SU-DHL-6 (cell line): ENCODE data around the gene UBE2E2.

Experiments used
- H2AFZ ChIP-seq: fragments of 200-600 bp; sonication (generic); 2 replicates; pipeline ENCODE4 v1.6.1; 2014; ENCODE audit warnings: low read depth, mild to moderate bottlenecking, moderate library complexity, mixed read lengths, antibody characterized with exemption, low read length; ENCODE audit not compliant: severe bottlenecking
- H3F3A ChIP-seq: fragments of 200-600 bp; shearing (Covaris generic); 2 replicates; pipeline ENCODE4 v1.6.0; 2016; ENCODE audit warnings: antibody characterized with exemption, mild to moderate bottlenecking; ENCODE audit not compliant: insufficient read depth
- H3K27ac ChIP-seq: fragments of 200-600 bp; sonication (generic); 2 replicates; pipeline ENCODE4 v1.5.1; 2016; ENCODE audit warnings: low read depth, mild to moderate bottlenecking, low read length, moderate library complexity, mixed read lengths
- H3K27me3 ChIP-seq: fragments of 200-600 bp; sonication (generic), shearing (Covaris generic); 2 replicates; pipeline ENCODE4 v1.6.0; 2014; ENCODE audit warnings: mild to moderate bottlenecking, low read length
- H3K36me3 ChIP-seq: fragments of 200-600 bp; sonication (generic); 2 replicates; pipeline ENCODE4 v1.6.1; 2014; ENCODE audit warnings: mild to moderate bottlenecking, low read length, mixed read lengths
- H3K4me2 ChIP-seq: fragments of 300-600, 200-600 bp; shearing (Covaris generic), sonication (generic); 2 replicates; pipeline ENCODE4 v1.6.0; 2014; ENCODE audit warnings: low read length, low read depth, mild to moderate bottlenecking; ENCODE audit not compliant: poor library complexity, severe bottlenecking
- H3K4me3 ChIP-seq: fragments of 200-600 bp; sonication (generic); 2 replicates; pipeline ENCODE4 v1.5.1; 2014; ENCODE audit warnings: antibody characterized with exemption, low read length, mild to moderate bottlenecking, mixed read lengths; ENCODE audit not compliant: insufficient read depth, poor library complexity, severe bottlenecking
- H3K79me2 ChIP-seq: fragments of 200-600 bp; sonication (generic); 2 replicates; pipeline ENCODE4 v1.6.1; 2014; ENCODE audit warnings: mild to moderate bottlenecking, low read length, moderate library complexity; ENCODE audit not compliant: insufficient read depth
- H3K9ac ChIP-seq: fragments of 200-600 bp; sonication (generic); 2 replicates; pipeline ENCODE4 v1.7.0; 2014; ENCODE audit warnings: mild to moderate bottlenecking, low read length
- H3K9me2 ChIP-seq: fragments of 200-600 bp; sonication (generic); replicated peaks from 2 replicates; pipeline ENCODE4 v1.6.1; 2014; ENCODE audit warnings: low read length; ENCODE audit not compliant: insufficient read depth
- H3K9me3 ChIP-seq: fragments of 200-600 bp; sonication (generic); 2 replicates; pipeline ENCODE4 v1.6.1; 2014; ENCODE audit warnings: low read length, mixed read lengths; ENCODE audit not compliant: insufficient read depth
- H4K20me1 ChIP-seq: fragments of 200-600 bp; sonication (generic); 2 replicates; pipeline ENCODE4 v1.6.1; 2014; ENCODE audit warnings: low read depth, mild to moderate bottlenecking, antibody characterized with exemption, low read length, moderate library complexity, mixed read lengths
- EZH2phosphoT487 ChIP-seq: fragments of 200-600 bp; sonication (generic), shearing (Covaris generic); conservative IDR thresholded peaks from 2 replicates; pipeline ENCODE4 v1.6.1; 2018; ENCODE audit warnings: mild to moderate bottlenecking, antibody characterized with exemption, low read length, moderate library complexity, mixed read lengths
- TF ChIP-seq, protein P1 (sequence below): fragments of 200-600 bp; sonication (generic); IDR thresholded peaks from one replicate; pipeline ENCODE4 v1.5.1; 2017; ENCODE audit warnings: antibody characterized with exemption, mild to moderate bottlenecking, low read length, moderate library complexity; ENCODE audit not compliant: insufficient read depth, poor library complexity, severe bottlenecking

UBE2E2 gene

DNA sequence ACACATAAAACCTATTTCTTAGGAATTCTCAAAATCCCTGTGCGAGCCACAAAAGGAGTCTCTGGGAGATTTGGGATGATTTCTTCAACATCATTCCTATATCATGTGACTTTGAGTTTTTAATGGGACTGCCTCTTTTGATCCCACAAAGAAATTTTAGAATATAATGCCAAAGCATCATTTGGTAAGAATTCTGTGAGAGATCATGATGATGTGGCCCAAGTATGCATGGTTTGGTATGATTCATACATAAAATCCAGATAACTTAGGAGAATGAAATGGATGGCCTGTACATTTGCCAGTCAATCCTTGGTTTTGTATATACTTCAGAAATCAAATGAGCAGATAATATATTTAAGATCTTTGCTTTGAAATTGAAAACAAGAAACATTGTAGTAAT is 61.3 kb downstream of the UBE2E2 start:
- H3K4me2 ChIP-seq, result no peak overlapping the region
- no peaks in the 10 kb centered on the region for H3K27me3 ChIP-seq
- no peaks in the 10 kb centered on the region for H3F3A ChIP-seq
- H3K27ac ChIP-seq, result no peak overlapping the region
- no peak for TF ChIP-seq EZH2phosphoT487
- TF ChIP-seq, protein P1, sequence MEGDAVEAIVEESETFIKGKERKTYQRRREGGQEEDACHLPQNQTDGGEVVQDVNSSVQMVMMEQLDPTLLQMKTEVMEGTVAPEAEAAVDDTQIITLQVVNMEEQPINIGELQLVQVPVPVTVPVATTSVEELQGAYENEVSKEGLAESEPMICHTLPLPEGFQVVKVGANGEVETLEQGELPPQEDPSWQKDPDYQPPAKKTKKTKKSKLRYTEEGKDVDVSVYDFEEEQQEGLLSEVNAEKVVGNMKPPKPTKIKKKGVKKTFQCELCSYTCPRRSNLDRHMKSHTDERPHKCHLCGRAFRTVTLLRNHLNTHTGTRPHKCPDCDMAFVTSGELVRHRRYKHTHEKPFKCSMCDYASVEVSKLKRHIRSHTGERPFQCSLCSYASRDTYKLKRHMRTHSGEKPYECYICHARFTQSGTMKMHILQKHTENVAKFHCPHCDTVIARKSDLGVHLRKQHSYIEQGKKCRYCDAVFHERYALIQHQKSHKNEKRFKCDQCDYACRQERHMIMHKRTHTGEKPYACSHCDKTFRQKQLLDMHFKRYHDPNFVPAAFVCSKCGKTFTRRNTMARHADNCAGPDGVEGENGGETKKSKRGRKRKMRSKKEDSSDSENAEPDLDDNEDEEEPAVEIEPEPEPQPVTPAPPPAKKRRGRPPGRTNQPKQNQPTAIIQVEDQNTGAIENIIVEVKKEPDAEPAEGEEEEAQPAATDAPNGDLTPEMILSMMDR, result no peak
- no peaks in the 10 kb centered on the region for H3K9me2 ChIP-seq
- no peak overlapping the region for H2AFZ ChIP-seq
- no peak overlapping the region for H3K9ac ChIP-seq
- no peaks in the 10 kb centered on the region for H3K9me3 ChIP-seq
- no peaks in the 10 kb centered on the region; the same call in 1 of the 2 replicates for H3K79me2 ChIP-seq
- no peak overlapping the region for H3K4me3 ChIP-seq
- H4K20me1 ChIP-seq, result no peaks in the 10 kb centered on the region
- no peaks in the 10 kb centered on the region for H3K36me3 ChIP-seq

DNA sequence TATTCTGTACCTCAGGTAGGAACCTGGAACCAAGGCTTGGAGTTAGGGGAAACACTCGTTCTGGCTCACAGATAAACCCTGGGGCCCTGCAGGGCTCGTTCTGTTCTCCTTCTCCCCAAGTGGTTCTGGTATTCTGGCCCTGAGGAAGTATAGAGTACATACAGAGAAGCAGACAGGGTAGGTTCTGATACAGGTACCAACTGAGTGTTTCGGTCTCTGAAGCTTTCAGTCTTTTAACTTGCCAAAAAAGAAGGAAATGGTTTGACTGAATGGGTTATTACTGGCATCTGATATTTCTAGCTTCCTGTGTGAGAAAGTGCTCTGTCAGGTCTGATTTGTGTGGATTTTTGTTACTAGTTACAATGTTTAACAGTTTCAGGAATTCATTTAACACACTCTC is 67.3 kb downstream of the UBE2E2 start:
- no peak overlapping the region for H3K4me3 ChIP-seq
- H3K9ac ChIP-seq, result no peak overlapping the region
- no peaks in the 10 kb centered on the region for H4K20me1 ChIP-seq
- no peaks in the 10 kb centered on the region for H3K36me3 ChIP-seq
- H2AFZ ChIP-seq, result no peak overlapping the region
- no peak overlapping the region for H3K27ac ChIP-seq
- H3K9me3 ChIP-seq, result no peaks in the 10 kb centered on the region
- H3F3A ChIP-seq, result no peaks in the 10 kb centered on the region
- H3K4me2 ChIP-seq, result no peak overlapping the region
- H3K79me2 ChIP-seq, result no peaks in the 10 kb centered on the region
- TF ChIP-seq EZH2phosphoT487, result no peak
- TF ChIP-seq, protein P1, result no peak
- no peaks in the 10 kb centered on the region for H3K27me3 ChIP-seq
- H3K9me2 ChIP-seq, result no peaks in the 10 kb centered on the region

DNA sequence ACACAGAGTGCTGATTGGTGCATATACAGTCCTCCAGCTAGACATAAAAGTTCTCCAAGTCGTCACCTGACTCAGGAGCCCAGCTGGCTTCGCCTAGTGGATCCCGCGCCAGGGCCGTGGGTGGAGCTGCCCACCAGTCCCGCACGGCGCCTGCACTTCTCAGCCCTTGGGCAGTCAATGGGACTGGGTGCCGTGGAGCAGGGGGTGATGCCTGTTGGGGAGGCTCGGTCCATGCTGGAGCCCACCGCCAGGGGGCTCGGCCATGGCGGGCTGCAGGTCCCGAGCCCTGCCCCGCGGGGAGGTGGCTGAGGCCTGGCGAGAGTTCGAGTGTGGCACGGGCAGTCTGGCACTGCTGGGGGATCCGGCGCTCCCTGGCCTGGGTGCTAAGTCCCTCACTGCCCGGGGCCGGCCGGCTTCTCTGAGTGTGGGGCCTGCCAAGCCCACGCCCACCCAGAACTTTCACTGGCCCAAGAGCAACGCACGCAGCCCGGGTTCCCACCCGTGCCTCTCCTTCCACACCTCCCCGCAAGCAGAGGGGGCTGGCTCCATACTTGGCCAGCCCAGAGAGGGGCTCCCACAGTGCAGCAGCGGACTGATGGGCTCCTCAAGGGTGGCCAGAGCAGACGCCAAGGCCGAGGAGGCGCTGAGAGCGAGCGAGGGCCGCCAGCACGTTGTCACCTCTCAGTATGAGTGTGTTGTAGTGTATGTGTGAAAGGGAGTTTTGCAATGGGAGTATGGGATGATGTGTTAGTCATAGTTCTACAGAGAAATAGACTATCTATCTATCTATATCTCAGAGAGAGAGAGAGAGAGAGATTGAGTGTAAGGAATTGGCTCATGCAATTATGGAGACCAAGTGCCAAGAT is 69.0 kb downstream of the UBE2E2 start:
- Histone ChIP-seq H3K27ac (no peak overlapping the region), H3K9me2 (no peaks in the 10 kb centered on the region), H4K20me1 (no peaks in the 10 kb centered on the region), H3K9ac (no peak overlapping the region), H3K36me3 (no peaks in the 10 kb centered on the region), H3K4me2 (no peak overlapping the region), H3K27me3 (no peaks in the 10 kb centered on the region), H3K4me3 (no peak overlapping the region), H3K9me3 (no peaks in the 10 kb centered on the region), H3K79me2 (no peaks in the 10 kb centered on the region), H2AFZ (no peak overlapping the region), H3F3A (no peaks in the 10 kb centered on the region)
- TF ChIP-seq, protein P1, result no peak
- no peak for TF ChIP-seq EZH2phosphoT487
